ENCODE data around the gene ACTL9. TPM values are rescaled to one million over a fixed set of nuclear protein-coding genes. Genes with fewer than 3 reads are reported as not detected.

ACTL9 gene
- total RNA-seq, 1 experiment from 2014 or later = not detected

DNA sequence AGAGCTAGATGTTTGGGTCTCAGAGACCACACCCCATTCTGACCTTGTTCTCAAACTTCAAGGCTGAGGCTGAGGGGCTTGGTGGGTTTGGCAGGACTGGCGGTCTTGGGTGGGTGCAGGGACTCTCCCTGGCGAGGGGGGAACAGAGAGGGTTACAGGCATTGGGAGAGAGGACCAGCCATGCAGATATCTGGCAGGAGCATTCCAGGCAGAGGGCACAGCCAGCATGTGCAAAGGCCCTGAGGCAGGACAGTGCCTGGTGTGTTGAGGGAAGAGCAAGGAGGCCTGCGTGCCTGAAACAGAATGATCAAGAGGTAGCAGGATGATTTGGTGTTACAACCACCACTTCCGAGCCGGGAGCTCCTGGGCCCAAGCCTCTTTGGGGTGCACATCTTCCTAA is 40.7 kb downstream of the ACTL9 start:
- in situ Hi-C loops (cut with HindIII; ENCODE audit: low sequenced_read_pairs) = no loop called here

DNA sequence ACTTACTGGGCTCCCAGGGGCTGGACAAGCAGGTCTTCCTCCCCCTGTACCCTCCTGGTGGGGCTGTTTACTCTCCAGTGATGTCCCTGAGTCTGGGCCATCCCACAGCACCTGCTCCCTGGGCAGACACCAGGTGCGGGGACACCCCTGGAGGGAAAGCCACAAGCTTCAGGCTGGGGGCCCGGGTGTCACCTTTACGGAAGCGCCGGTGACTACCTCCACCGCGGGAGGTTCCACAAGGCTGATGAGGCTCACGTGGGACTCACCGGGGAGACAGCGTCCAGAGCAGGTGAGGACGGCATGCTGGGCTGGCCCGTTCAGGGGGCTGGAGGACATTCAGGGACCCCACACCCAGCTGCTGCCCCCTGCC is 43.3 kb downstream of the ACTL9 start:
- in situ Hi-C loops (cut with HindIII; ENCODE audit: low sequenced_read_pairs) = no loop called here
- DNase-seq (ENCODE audit: low spot score) = no peak

More for the DNA sequence above, 40.7 kb downstream of the ACTL9 start:
- DNase-seq (ENCODE audit: low spot score) = no peak

DNA sequence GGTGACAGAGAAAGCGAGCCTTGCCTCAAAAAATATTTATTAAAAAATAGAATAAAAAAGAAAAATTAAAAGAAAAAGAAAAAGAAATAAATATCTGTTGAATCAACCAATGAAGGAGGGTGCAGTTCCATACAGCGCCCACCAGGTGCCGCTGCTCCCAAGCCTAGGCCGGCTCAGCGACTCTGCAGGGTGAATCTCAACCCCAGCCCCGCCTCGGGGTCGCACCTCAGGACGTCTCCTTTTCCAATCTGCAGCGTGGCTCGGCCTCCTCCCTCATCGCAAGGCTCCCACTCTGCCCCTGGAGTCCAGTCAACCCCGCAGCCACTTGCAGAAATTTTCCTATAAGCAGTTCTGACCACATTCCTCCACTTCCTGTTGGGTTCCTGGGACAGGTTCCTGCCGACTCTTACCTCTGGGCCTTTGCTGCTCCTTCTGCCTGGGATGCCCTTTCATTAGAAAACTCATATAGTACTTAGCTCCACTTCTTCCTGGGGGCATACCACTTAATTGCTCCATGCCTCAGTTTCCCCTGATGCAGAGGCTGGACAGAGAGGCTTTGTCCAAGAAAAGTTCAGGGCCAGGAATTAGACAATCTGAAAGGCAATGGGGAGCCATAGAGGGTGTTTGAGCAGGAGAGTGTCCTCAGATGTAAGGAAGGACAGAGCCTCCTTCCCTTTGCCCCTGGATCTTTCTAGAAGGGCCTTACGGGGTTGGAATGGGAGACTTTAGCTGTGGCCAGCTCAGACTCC is 43.8 kb downstream of the ACTL9 start:
- in situ Hi-C loops (cut with HindIII; ENCODE audit: low sequenced_read_pairs) = no loop called here
- peak; percentile 13 for DNase-seq (ENCODE audit: low spot score)

DNA sequence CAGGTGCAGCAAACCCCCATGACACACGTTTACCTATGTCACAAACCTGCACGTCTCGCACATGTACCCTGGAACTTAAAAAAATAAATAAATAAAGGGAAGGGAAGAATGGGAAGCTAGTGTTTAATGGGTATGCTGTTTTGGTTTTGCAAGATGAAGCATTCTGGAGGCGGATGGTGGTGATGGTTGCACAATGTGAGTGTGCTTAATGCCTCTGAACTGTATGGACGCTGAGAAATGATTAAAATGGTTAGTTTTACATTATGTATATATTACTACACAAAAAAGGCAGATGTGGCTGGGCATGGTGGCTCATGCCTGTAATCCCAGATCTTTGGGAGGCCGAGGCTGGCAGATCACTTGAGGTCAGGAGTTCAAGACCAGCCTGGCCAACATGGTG is 50.4 kb downstream of the ACTL9 start:
- in situ Hi-C loops (cut with HindIII; ENCODE audit: low sequenced_read_pairs) = no loop called here
- no peak for DNase-seq (ENCODE audit: low spot score)

Other genes with a start within 250 kb of the ACTL9 start
- not detected in 2 replicates for gene PRAM1, start 196.2 kb downstream of the ACTL9 start, total RNA-seq (2014; rRNA removed; shearing (Covaris generic))
- not detected in 2 replicates for gene ZNF414, start 184.6 kb downstream of the ACTL9 start, total RNA-seq (2014; rRNA removed; shearing (Covaris generic))
- gene MYO1F, start 121.4 kb downstream of the ACTL9 start, total RNA-seq (2014; rRNA removed; shearing (Covaris generic)) = 3.4 TPM in 1 of 2 replicates, not detected in the other
- 8.7 and 14.5 TPM in 2 replicates for gene ADAMTS10, start 88.1 kb downstream of the ACTL9 start, total RNA-seq (2014; rRNA removed; shearing (Covaris generic))
- gene NFILZ, start 68.2 kb downstream of the ACTL9 start, total RNA-seq (2014; rRNA removed; shearing (Covaris generic)) = not detected in 2 replicates
- gene OR2Z1, start 22.8 kb upstream of the ACTL9 start, total RNA-seq (2014; rRNA removed; shearing (Covaris generic)) = not detected in 2 replicates
- 17.2 and 20.0 TPM in 2 replicates for gene ZNF558, start 133.5 kb upstream of the ACTL9 start, total RNA-seq (2014; rRNA removed; shearing (Covaris generic))
- not detected in 2 replicates for gene MBD3L1, start 133.6 kb upstream of the ACTL9 start, total RNA-seq (2014; rRNA removed; shearing (Covaris generic))

Data from G401 (cell line).